HG03575 (cell line): ENCODE results near the gene AFAP1L2.

ENCODE experiments used
- ATAC-seq: cut with Tn5 transposase; IDR thresholded peaks from one replicate; pipeline ENCODE4 v1.9.1; 2021; ENCODE audit not compliant: unreplicated experiment, insufficient number of reproducible peaks, low FRiP score; ENCODE audit errors: extremely low read depth

Gene AFAP1L2

GRCh38 chr10:114326795-114327194 is 77.5 kb downstream of the AFAP1L2 start:
- ATAC-seq = no peak

- ATAC-seq = no peak
These were observed 81.3 kb downstream of the AFAP1L2 start for GRCh38 chr10:114323023-114323422.

GRCh38 chr10:114322344-114322743 is 82.0 kb downstream of the AFAP1L2 start:
- ATAC-seq = no peak

- no peak for ATAC-seq
These were observed 83.8 kb downstream of the AFAP1L2 start for GRCh38 chr10:114320249-114321116.

GRCh38 chr10:114319406-114320248 is 84.7 kb downstream of the AFAP1L2 start:
- ATAC-seq = no peak

- no peak for ATAC-seq
These were observed 87.6 kb downstream of the AFAP1L2 start for GRCh38 chr10:114316744-114317143.

GRCh38 chr10:114315566-114316420 is 88.5 kb downstream of the AFAP1L2 start:
- ATAC-seq = no peak

- no peak for ATAC-seq
These were observed 90.4 kb downstream of the AFAP1L2 start for GRCh38 chr10:114313866-114314265.

- no peak for ATAC-seq
These were observed 91.2 kb downstream of the AFAP1L2 start for GRCh38 chr10:114313139-114313538.

- no peak for ATAC-seq
These were observed 92.6 kb downstream of the AFAP1L2 start for GRCh38 chr10:114311496-114312209.

- no peak for ATAC-seq
These were observed 93.3 kb downstream of the AFAP1L2 start for GRCh38 chr10:114311023-114311422.

GRCh38 chr10:114310346-114310745 is 94.0 kb downstream of the AFAP1L2 start:
- no peak for ATAC-seq

- no peak for ATAC-seq
These were observed 95.0 kb downstream of the AFAP1L2 start for GRCh38 chr10:114309364-114309651.

- ATAC-seq = no peak
These were observed 95.6 kb downstream of the AFAP1L2 start for GRCh38 chr10:114308531-114309363.

- no peak for ATAC-seq
These were observed 96.6 kb downstream of the AFAP1L2 start for GRCh38 chr10:114307731-114308130.

GRCh38 chr10:114306116-114306973 is 98.0 kb downstream of the AFAP1L2 start:
- no peak for ATAC-seq

- no peak for ATAC-seq
These were observed 98.8 kb downstream of the AFAP1L2 start for GRCh38 chr10:114305521-114305925.
